Tibial nerve (tissue), 4 donors: Measurements from ENCODE around the gene SPG21.

Source experiments
- EP300 ChIP-seq, 2 donors: sonication (generic); formaldehyde crosslinking; IDR thresholded peaks; one replicate each; pipeline ENCODE4 v1.6.1; 2017; ENCODE audit warnings: antibody characterized with exemption in 2 of 2, mild to moderate bottlenecking in 1 of 2
- POLR2A ChIP-seq, 2 donors: fragments of 450-650 bp; IDR thresholded peaks; one replicate each; pipeline ENCODE4 v1.6.1; 2017; ENCODE audit warnings: antibody characterized with exemption in 2 of 2, mild to moderate bottlenecking in 2 of 2, moderate library complexity in 2 of 2
- TF ChIP-seq, protein P1 (sequence below), 5 experiments: fragments of 200-600 bp in 3 of 5; fragments of 450-650 bp in 2 of 5; sonication (generic) in 3 of 5; IDR thresholded peaks; one replicate each; pipeline ENCODE4 v1.5.1; 2016 to 2019; ENCODE audit warnings: antibody characterized with exemption in 5 of 5, mild to moderate bottlenecking in 3 of 5, moderate library complexity in 2 of 5

DNA sequence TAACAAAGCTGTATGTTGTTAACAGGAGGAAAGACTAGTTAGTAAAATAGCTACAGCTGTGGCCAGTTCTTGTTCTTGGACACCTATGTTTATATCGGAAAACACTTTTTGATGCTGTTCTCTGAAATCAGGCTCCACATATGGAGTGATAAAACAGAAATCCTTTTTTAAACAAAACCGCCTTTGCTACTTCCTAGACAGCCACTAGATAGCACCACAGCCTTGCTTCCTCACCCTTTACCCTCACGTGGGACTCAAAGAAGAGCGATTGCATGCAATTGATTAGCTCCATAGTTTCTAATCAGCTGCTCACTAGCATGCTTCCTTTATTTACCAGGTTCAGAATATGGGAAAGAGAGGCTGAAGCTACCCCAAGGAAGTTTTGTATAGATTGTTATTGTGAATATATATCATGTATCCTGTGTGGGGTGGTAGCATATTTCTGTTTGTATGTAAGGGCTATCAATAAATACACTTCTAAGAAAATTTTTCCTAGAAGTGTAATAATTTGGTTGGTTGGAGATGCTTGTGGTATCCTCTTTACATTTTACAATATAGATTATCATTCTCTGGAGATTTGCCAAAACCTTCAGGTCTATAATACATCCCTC, 44.0 kb upstream of the SPG21 start:
- TF ChIP-seq, protein P1, sequence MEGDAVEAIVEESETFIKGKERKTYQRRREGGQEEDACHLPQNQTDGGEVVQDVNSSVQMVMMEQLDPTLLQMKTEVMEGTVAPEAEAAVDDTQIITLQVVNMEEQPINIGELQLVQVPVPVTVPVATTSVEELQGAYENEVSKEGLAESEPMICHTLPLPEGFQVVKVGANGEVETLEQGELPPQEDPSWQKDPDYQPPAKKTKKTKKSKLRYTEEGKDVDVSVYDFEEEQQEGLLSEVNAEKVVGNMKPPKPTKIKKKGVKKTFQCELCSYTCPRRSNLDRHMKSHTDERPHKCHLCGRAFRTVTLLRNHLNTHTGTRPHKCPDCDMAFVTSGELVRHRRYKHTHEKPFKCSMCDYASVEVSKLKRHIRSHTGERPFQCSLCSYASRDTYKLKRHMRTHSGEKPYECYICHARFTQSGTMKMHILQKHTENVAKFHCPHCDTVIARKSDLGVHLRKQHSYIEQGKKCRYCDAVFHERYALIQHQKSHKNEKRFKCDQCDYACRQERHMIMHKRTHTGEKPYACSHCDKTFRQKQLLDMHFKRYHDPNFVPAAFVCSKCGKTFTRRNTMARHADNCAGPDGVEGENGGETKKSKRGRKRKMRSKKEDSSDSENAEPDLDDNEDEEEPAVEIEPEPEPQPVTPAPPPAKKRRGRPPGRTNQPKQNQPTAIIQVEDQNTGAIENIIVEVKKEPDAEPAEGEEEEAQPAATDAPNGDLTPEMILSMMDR (IDR thresholded peaks at IDR 0.05): peak; percentile 29 to 52 (median 39)
- TF ChIP-seq EP300 (IDR thresholded peaks at IDR 0.05) (no peak), POLR2A (IDR thresholded peaks at IDR 0.05) (no peak)
